Loucy (cell line): Measurements from ENCODE around the gene FHIT.

Source experiments
- H2AFZ ChIP-seq: fragments of 200-600 bp; sonication (generic); 2 replicates; pipeline ENCODE4 v1.6.0; 2016; ENCODE audit warnings: antibody characterized with exemption, mild to moderate bottlenecking, low read length, moderate library complexity
- H3F3A ChIP-seq: fragments of 200-600 bp; 2 replicates; pipeline ENCODE4 v1.6.0; 2016; ENCODE audit warnings: antibody characterized with exemption, low read depth, mild to moderate bottlenecking
- H3K27me3 ChIP-seq: fragments of 200-600 bp; sonication (generic); 2 replicates; pipeline ENCODE4 v1.6.1; 2014; ENCODE audit warnings: low read length, mild to moderate bottlenecking; ENCODE audit not compliant: insufficient read depth, poor library complexity, severe bottlenecking
- H3K36me3 ChIP-seq: fragments of 200-600 bp; sonication (generic); 2 replicates; pipeline ENCODE4 v1.6.1; 2016; ENCODE audit warnings: low read length; ENCODE audit not compliant: insufficient read depth
- H3K4me1 ChIP-seq: fragments of 200-600 bp; sonication (generic); 2 replicates; pipeline ENCODE4 v1.5.1; 2014; ENCODE audit warnings: low read length, mild to moderate bottlenecking; ENCODE audit not compliant: insufficient read depth, poor library complexity, severe bottlenecking
- H3K4me2 ChIP-seq: fragments of 200-600 bp; sonication (generic); 2 replicates; pipeline ENCODE4 v1.6.0; 2014; ENCODE audit warnings: antibody characterized with exemption, low read length, low read depth, mild to moderate bottlenecking; ENCODE audit not compliant: poor library complexity, severe bottlenecking
- H3K4me3 ChIP-seq: fragments of 200-600 bp; sonication (generic); 2 replicates; pipeline ENCODE4 v1.5.1; 2014; ENCODE audit warnings: low read length, mild to moderate bottlenecking, mixed read lengths; ENCODE audit not compliant: poor library complexity, severe bottlenecking
- H3K79me2 ChIP-seq: fragments of 200-600 bp; sonication (generic); 2 replicates; pipeline ENCODE4 v1.6.1; 2014; ENCODE audit warnings: low read length; ENCODE audit not compliant: insufficient read depth
- H3K9ac ChIP-seq: fragments of 200-600 bp; sonication (generic); 2 replicates; pipeline ENCODE4 v1.6.0; 2014; ENCODE audit warnings: mild to moderate bottlenecking, low read depth, low read length, moderate library complexity; ENCODE audit not compliant: poor library complexity, severe bottlenecking
- H3K9me2 ChIP-seq: fragments of 200-600 bp; sonication (generic); replicated peaks from 2 replicates; pipeline ENCODE4 v1.6.1; 2016; ENCODE audit warnings: low read depth, low read length, mixed read lengths
- H3K9me3 ChIP-seq: fragments of 200-600 bp; sonication (generic); 2 replicates; pipeline ENCODE4 v1.6.1; 2014; ENCODE audit warnings: mild to moderate bottlenecking, antibody characterized with exemption, low read length, low read depth; ENCODE audit not compliant: insufficient read depth
- H4K20me1 ChIP-seq: fragments of 200-600 bp; sonication (generic); 2 replicates; pipeline ENCODE4 v1.6.0; 2014; ENCODE audit warnings: antibody characterized with exemption, low read length, mild to moderate bottlenecking; ENCODE audit not compliant: insufficient read depth, poor library complexity, severe bottlenecking
- CTCF ChIP-seq: fragments of 200-600 bp; sonication (generic); conservative IDR thresholded peaks from 2 replicates; pipeline ENCODE4 v1.5.1; 2014; ENCODE audit warnings: mild to moderate bottlenecking, antibody characterized with exemption, low read length
- EZH2phosphoT487 ChIP-seq: fragments of 200-600 bp; IDR thresholded peaks from 2 replicates; pipeline ENCODE4 v1.6.1; 2018; ENCODE audit warnings: antibody characterized with exemption, mild to moderate bottlenecking, moderate library complexity, borderline replicate concordance

FHIT gene

GRCh38 chr3:61202086-61202485 lies 49.2 kb downstream of the FHIT start:
- no peak overlapping the region for H3K4me3 ChIP-seq
- no peak overlapping the region for H2AFZ ChIP-seq
- no peak for TF ChIP-seq CTCF
- TF ChIP-seq EZH2phosphoT487 = no peak
- no peaks in the 10 kb centered on the region for H4K20me1 ChIP-seq
- no peaks in the 10 kb centered on the region for H3F3A ChIP-seq
- no peak overlapping the region for H3K9ac ChIP-seq
- H3K79me2 ChIP-seq = no peaks in the 10 kb centered on the region
- H3K4me2 ChIP-seq = no peak overlapping the region
- no peaks in the 10 kb centered on the region for H3K27me3 ChIP-seq
- H3K36me3 ChIP-seq = no peaks in the 10 kb centered on the region
- H3K4me1 ChIP-seq = peaks cover 16% of the 10 kb centered on the region
- no peaks in the 10 kb centered on the region for H3K9me2 ChIP-seq
- no peaks in the 10 kb centered on the region for H3K9me3 ChIP-seq

- Histone ChIP-seq H3K4me3 (no peak overlapping the region), H4K20me1 (no peaks in the 10 kb centered on the region), H3K4me1 (peaks cover 16% of the 10 kb centered on the region), H3K9ac (no peak overlapping the region), H3F3A (no peaks in the 10 kb centered on the region), H2AFZ (no peak overlapping the region), H3K79me2 (no peaks in the 10 kb centered on the region), H3K4me2 (no peak overlapping the region), H3K9me3 (no peaks in the 10 kb centered on the region), H3K9me2 (no peaks in the 10 kb centered on the region), H3K27me3 (no peaks in the 10 kb centered on the region), H3K36me3 (no peaks in the 10 kb centered on the region)
- no peak for TF ChIP-seq CTCF
- TF ChIP-seq EZH2phosphoT487 = no peak
Observed at GRCh38 chr3:61201071-61201470, 50.2 kb downstream of the FHIT start.

GRCh38 chr3:61200270-61200669 lies 51.0 kb downstream of the FHIT start:
- H3K4me2 ChIP-seq = peak overlapping the region; percentile 25
- H3K79me2 ChIP-seq = no peaks in the 10 kb centered on the region
- peaks cover 16% of the 10 kb centered on the region for H3K4me1 ChIP-seq
- no peaks in the 10 kb centered on the region for H3K36me3 ChIP-seq
- no peaks in the 10 kb centered on the region for H3K9me2 ChIP-seq
- no peak overlapping the region for H3K4me3 ChIP-seq
- H2AFZ ChIP-seq = no peak overlapping the region
- TF ChIP-seq CTCF (no peak), EZH2phosphoT487 (no peak)
- H3K27me3 ChIP-seq = no peaks in the 10 kb centered on the region
- no peak overlapping the region for H3K9ac ChIP-seq
- H4K20me1 ChIP-seq = no peaks in the 10 kb centered on the region
- no peaks in the 10 kb centered on the region for H3K9me3 ChIP-seq
- H3F3A ChIP-seq = no peaks in the 10 kb centered on the region
